Fibroblast of the conjunctiva (primary cell): ENCODE data around the gene HEMGN.
A peak's percentile ranks its signal among the peaks of the same experiment; 100 is the strongest.
"Not testable (repeated sequence)": the region's sequence is repeated elsewhere in the genome, so short reads cannot be mapped to it uniquely, and the experiment has no call there.

Experiments used
- DNase-seq: peaks from one replicate; pipeline ENCODE4 v3.0.0-alpha.2; 2010; ENCODE audit warnings: low read depth

HEMGN gene, protein sequence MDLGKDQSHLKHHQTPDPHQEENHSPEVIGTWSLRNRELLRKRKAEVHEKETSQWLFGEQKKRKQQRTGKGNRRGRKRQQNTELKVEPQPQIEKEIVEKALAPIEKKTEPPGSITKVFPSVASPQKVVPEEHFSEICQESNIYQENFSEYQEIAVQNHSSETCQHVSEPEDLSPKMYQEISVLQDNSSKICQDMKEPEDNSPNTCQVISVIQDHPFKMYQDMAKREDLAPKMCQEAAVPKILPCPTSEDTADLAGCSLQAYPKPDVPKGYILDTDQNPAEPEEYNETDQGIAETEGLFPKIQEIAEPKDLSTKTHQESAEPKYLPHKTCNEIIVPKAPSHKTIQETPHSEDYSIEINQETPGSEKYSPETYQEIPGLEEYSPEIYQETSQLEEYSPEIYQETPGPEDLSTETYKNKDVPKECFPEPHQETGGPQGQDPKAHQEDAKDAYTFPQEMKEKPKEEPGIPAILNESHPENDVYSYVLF

GRCh38 chr9:97938081-97938644 lies at the start of gene HEMGN:
Gene HEMGN, minus strand, starts transcription at chr9:97938172. Its CDS starts 36 bp downstream, at chr9:97938136.
- DNase-seq, result no peak

GRCh38 chr9:97987487-97987886 lies 49.5 kb upstream of the HEMGN start:
- DNase-seq, result no peak

- no peak for DNase-seq
These were observed 47.3 kb upstream of the HEMGN start for GRCh38 chr9:97985058-97985861.

GRCh38 chr9:97984188-97985057 lies 46.5 kb upstream of the HEMGN start:
- DNase-seq, result peak; percentile 57

DNA sequence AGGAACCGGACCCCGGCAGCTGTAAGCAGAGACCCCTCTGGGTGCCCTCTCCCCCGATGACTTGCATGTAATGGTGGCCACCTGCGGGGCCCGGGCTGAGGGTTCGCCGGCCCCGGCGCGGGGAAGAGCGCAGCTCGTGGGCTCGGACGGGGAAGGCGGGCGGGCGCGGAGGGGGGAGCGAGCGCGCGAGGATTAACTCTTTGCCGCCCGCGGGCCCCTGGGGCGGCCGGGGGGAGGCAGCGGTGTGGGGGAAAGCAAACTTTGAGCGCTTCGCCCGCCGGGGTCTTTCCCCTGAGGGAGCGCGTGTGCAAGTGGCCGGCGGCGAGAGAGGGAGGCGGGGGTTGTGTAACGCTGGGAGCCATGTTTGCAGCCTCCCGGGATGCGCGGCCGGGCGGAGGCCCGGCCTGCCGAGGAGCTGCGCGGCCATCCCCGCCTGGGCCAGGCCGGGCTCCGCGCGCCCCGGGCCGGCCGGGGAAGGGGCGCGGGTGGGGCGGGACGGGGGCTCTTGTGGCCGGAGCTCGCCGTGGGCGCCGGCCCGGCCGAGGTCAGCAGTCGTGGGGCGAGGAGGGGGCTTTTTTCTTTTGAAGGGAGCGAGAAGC lies 45.7 kb upstream of the HEMGN start:
- DNase-seq, result no peak

DNA sequence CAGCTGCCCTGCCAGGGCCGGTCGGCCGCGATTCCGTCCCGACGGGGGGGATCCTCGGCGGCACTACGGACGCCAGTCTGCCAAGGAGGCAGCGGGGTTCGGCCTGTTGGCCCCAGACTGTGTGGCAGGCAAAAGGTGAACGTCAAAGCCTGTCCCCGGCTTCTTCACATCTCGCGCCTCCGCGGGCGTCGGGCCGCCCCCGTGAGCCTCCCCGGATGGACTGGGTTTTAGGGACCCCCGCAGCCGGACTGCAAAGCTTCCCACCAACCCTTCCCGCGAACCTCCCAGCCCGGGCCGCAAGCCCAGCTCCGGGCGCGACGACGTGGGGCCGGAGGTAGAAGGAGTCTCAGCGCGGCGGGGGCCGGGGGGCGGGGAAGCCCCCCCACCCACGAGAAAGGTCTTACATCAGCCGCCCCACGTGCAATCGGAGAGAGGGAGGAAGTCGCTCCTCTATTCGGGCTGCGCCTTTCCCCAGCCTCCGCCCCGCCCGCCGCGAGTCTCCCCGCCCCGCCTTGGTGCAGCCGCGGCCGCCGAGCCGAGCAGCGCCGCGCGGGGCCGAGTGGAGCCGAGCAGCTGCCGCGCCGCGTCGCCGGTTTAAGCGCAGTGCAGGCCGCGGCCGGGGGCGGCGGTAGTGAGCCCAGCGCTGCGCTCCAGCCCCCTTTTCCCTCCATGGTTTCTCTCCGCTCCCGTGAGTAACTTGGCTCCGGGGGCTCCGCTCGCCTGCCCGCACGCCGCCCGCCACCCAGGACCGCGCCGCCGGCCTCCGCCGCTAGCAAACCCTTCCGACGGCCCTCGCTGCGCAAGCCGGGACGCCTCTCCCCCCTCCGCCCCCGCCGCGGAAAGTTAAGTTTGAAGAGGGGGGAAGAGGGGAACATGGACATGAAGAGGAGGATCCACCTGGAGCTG lies 45.0 kb upstream of the HEMGN start, which contains the start of gene ANP32B:
ANP32B (plus strand) TSS at position 659 of the 906 bp plus-strand sequence; CDS start at position 874, 215 bp downstream.
- DNase-seq, result peak; percentile 90

- DNase-seq, result no peak
These were observed 44.1 kb upstream of the HEMGN start for GRCh38 chr9:97981846-97982682.

DNA sequence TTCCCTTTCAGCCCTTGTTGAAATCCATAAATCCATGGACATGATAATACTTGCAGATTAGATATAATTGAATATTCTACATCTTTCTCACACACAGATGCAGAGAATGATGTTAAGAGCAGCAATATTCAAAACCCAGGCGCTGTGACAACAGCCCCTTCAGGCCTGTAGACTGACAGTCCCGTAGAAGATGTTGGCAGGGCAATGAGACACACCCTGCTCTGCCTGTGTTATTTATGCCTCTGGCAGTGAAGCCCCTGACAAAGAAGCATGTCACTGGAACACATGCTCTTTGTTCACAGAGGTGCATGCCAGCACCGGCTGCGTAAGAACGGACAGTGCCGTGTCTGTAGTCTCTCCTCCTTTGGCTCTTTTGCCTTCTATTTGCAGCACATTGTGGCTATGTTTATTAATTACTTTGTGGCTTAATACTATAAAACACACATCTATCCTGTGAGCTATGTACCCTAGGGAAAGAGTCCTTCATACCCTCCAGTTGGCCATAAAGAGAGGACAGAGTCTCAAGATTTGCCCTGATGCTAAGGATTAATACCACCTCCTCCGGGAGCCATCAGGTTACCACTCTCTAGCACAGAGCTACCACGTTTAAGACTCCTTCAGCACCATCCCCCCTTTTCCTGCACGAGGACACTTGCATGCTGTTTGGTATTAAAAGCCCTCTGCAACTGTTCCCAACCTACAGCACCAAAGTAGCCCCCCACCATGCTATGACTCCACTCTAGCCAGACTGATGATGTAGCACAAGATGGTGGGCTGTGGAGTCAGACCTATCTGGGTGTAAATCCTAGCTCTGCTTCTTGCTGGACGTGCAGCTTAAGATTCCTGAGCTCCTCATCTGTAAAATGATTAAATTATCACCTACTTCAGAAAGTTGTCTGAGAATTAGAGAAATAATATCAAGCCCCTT lies 43.2 kb upstream of the HEMGN start:
- no peak for DNase-seq

DNA sequence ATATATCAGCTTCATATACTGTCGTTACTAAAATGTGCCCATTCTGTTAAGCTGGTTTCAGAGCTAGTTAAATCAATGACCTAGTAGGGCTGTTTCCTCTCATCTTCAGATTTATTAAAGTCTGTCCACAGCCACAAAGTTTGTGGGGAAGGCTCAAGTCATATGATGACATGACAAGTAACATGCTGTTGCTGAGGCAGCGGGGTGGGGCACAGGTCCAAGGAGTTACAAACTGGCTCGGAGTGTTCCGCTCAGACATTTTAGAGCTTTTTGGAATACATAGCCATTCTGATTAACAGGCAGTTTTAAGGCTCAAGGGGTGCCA lies 42.5 kb upstream of the HEMGN start:
- DNase-seq, result no peak

DNA sequence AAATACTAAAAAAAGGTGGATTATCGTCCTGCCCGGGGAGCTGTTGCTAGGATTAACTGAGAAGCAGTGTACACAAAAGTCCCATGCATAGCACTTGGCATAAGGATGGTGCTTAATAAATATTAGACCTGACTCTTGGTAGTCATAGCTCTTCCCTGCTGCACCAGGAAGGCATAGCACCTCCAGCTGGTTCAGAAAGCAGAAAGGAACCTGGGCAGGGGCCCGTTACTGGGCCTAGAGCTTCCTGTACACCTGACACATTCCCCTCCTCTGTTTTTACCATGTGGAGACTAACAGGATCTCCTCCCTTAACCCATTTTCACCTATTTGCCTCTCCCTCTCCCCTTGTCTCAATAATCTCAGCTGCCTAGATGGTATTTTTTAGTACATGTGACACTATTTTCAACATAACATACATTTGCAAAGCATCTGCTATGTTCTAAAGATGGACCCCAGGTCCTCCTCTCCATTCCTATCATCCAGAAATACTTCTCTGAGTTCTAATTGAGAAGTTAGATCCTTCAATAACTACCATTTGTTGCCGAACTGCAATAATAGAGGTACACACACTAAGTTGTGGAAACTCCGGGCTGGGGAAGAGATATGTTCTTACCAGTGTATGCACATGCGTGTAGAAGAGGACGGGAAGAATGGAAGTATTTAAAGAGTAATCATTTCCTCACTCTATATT lies 42.0 kb upstream of the HEMGN start:
- no peak for DNase-seq

GRCh38 chr9:97978371-97979130 lies 40.6 kb upstream of the HEMGN start:
- no peak for DNase-seq

DNA sequence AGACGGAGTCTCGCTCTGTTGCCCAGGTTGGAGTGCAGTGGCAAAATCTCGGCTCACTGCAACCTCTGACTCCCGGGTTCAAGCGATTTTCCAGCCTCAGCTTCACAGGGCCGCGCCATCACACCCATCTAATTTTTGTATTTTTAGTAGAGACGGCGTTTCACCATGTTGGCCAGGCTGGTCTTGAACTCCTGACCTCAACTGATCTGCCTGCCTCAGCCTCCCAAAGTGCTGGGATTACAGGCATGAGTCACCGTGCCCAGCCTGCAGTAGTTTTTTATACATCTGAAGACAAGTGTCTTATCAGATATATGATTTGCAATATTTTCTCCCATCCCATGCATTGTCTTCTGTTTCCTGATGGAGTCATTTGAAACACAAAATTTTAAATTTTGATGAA lies 38.7 kb upstream of the HEMGN start:
- not testable (repeated sequence) for DNase-seq

DNA sequence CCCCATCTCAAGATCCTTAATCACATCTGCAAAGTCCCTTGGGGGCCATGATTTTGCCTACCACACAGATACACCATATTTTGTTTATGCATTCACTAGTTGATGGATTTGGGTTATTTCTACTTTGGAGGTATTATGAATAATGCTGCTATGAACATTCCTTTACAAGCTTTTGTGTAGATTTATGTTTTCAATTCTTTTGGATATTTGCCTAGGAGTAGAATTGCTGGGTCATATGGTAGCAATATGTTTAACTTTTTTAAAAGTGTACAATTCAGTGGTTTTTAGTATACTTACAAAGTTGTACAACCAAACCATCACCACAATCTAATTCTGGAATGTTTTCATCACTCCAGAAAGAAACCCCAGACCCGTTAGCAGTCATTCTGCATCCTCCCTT lies 37.4 kb upstream of the HEMGN start:
- DNase-seq, result no peak

DNA sequence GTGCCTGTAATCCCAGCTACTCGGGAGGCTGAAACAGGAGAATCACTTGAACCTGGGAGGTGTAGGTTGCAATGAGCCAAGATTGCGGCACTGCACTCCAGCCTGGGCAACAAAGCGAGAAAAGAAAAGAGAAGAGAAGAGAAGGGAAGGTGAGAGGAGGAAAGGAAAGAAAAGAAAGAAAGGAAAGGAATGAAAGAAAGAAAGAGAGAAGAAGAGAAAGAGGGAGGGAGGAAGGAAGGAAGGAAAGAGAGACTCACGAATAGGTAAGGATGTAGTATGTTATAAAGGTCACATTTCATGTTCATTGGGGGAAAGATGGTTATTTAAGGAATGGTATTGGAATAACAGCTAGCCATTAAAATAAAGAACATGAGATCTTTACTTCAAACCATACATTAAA lies 34.8 kb upstream of the HEMGN start:
- DNase-seq, result no peak

- DNase-seq, result no peak
These were observed 32.2 kb upstream of the HEMGN start for GRCh38 chr9:97970165-97970564.

DNA sequence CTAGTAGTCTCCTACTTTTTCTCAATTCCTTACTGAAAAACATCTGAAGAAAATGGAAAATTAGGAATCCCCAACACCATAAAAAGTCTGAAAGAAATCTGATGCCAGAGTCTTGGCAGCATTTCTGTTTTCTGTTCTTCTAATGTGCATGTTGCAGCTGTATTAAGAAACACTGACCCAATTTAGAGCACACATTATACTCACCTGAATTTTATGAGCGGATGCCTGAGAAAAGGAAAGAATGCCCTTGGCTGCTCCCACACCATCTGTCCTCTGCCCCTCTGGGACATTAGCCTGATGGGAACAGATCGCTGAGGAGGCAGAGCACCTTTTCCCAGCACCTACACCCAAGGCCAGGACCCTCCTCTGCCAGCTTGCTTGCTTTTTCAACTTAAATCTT lies 31.0 kb upstream of the HEMGN start:
- DNase-seq, result no peak

- DNase-seq, result no peak
These were observed 28.5 kb upstream of the HEMGN start for GRCh38 chr9:97966493-97966892.
